ENCODE results near the gene EML6.

DNA sequence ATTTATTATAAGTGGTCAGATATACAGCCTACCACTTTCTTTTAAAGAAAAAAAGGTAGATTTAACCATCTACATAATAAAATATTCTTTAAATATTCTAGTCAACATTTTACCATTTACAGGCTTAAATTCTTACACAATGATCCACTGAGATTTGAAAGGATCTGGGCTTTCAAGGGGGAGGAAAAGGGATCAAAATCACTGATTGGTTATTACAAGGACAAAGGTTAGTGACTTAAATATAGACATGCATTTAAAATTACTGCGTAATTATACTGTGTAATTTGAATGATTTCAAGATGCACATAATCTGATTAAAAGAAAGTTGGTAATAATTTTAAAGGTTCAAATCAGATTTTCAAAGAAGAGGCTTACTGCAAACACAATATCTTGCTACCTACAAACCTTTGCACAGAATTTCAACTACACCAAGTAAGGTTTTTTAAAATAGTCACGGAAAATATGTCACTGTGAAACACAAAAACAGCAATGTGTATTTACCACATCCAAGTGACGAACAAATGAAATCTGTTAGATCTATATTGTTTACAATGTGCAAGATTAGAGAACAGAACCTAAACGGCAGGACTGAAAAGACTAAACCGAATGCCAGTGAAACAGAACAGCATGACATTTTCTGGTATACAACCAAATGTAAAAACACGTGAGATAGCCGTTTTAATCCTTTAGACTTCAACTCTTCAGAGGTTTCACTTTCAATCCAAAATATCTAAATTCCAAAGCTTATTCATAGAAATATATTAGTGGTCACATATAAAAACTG lies 286.0 kb downstream of the EML6 start:
- TF ChIP-seq, protein P1, sequence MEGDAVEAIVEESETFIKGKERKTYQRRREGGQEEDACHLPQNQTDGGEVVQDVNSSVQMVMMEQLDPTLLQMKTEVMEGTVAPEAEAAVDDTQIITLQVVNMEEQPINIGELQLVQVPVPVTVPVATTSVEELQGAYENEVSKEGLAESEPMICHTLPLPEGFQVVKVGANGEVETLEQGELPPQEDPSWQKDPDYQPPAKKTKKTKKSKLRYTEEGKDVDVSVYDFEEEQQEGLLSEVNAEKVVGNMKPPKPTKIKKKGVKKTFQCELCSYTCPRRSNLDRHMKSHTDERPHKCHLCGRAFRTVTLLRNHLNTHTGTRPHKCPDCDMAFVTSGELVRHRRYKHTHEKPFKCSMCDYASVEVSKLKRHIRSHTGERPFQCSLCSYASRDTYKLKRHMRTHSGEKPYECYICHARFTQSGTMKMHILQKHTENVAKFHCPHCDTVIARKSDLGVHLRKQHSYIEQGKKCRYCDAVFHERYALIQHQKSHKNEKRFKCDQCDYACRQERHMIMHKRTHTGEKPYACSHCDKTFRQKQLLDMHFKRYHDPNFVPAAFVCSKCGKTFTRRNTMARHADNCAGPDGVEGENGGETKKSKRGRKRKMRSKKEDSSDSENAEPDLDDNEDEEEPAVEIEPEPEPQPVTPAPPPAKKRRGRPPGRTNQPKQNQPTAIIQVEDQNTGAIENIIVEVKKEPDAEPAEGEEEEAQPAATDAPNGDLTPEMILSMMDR (IDR thresholded peaks at IDR 0.05) = no peak
- no peak for TF ChIP-seq POLR2A (IDR thresholded peaks at IDR 0.05)

All from Peyer's patch (tissue), 4 donors.